NT2/D1 (cell line): ENCODE data around the gene TPI1.

Experiments
- SUZ12 ChIP-seq: IDR thresholded peaks from 2 replicates; pipeline ENCODE4 v1.6.1; 2011; ENCODE audit not compliant: insufficient read length, insufficient read depth; ENCODE audit errors: extremely low read depth
- YY1 ChIP-seq: IDR thresholded peaks from 2 replicates; pipeline ENCODE4 v1.6.1; 2011; ENCODE audit not compliant: insufficient read length, insufficient read depth
- ZNF274 ChIP-seq: IDR thresholded peaks from 2 replicates; pipeline ENCODE4 v1.6.1; 2011; ENCODE audit warnings: mild to moderate bottlenecking, low read depth, low read length

- no peak for TF ChIP-seq YY1
- no peak for TF ChIP-seq SUZ12
- TF ChIP-seq ZNF274: no peak
Measured at GRCh38 chr12:6871052-6871957, 4.0 kb downstream of the TPI1 start.
